ENCODE results near the gene CGAS.
"Not testable (repeated sequence)": the region's sequence is repeated elsewhere in the genome, so short reads cannot be mapped to it uniquely, and the experiment has no call there.

CGAS gene

GRCh38 chr6:73382462-73383113, 69.5 kb downstream of the CGAS start:
- DNase-seq (no peak), ATAC-seq (ENCODE audit: insufficient read depth, low read depth) (no peak)
- H3K9ac ChIP-seq (ENCODE audit: low read depth, low read length) = no peak overlapping the region
- no peak overlapping the region for H2AFZ ChIP-seq (ENCODE audit: low read depth, low read length)
- H3K36me3 ChIP-seq (ENCODE audit: insufficient read depth, low read length) = no peaks in the 10 kb centered on the region
- no peaks in the 10 kb centered on the region for H4K20me1 ChIP-seq (ENCODE audit: insufficient read depth, low read length)
- no peaks in the 10 kb centered on the region for H3K4me1 ChIP-seq (ENCODE audit: insufficient read depth, low read length)
- no peak overlapping the region for H3K27ac ChIP-seq (ENCODE audit: low read length)
- H3K27me3 ChIP-seq (ENCODE audit: insufficient read depth, low read length, poor library complexity) = no peaks in the 10 kb centered on the region
- TF ChIP-seq EZH2 (IDR thresholded peaks at IDR 0.05; ENCODE audit: borderline replicate concordance, low read depth, low read length, severe bottlenecking) (no peak), CTCF (IDR thresholded peaks at IDR 0.05; ENCODE audit: borderline replicate concordance, extremely low read depth, low read length, poor library complexity, severe bottlenecking) (no peak)
- H3K79me2 ChIP-seq (ENCODE audit: insufficient read depth, low read length) = no peaks in the 10 kb centered on the region
- H3K9me3 ChIP-seq (ENCODE audit: insufficient read depth, low read length, severe bottlenecking) = no peaks in the 10 kb centered on the region
- no peak overlapping the region for H3K4me3 ChIP-seq (ENCODE audit: low read depth in 1 of 2, low read length in 2 of 2)
- no peak overlapping the region for H3K4me2 ChIP-seq (ENCODE audit: insufficient read depth, low read length)

- not testable (repeated sequence) for H3K27ac ChIP-seq (ENCODE audit: low read length); H3K4me3 ChIP-seq (ENCODE audit: low read depth in 1 of 2, low read length in 2 of 2); H3K9me3 ChIP-seq (ENCODE audit: insufficient read depth, low read length, severe bottlenecking); DNase-seq; H3K36me3 ChIP-seq (ENCODE audit: insufficient read depth, low read length); H3K27me3 ChIP-seq (ENCODE audit: insufficient read depth, low read length, poor library complexity); H3K79me2 ChIP-seq (ENCODE audit: insufficient read depth, low read length); H3K4me2 ChIP-seq (ENCODE audit: insufficient read depth, low read length); H2AFZ ChIP-seq (ENCODE audit: low read depth, low read length); H3K9ac ChIP-seq (ENCODE audit: low read depth, low read length); H3K4me1 ChIP-seq (ENCODE audit: insufficient read depth, low read length); ATAC-seq (ENCODE audit: insufficient read depth, low read depth); H4K20me1 ChIP-seq (ENCODE audit: insufficient read depth, low read length)
These were observed 70.6 kb downstream of the CGAS start for GRCh38 chr6:73381531-73381930.

DNA sequence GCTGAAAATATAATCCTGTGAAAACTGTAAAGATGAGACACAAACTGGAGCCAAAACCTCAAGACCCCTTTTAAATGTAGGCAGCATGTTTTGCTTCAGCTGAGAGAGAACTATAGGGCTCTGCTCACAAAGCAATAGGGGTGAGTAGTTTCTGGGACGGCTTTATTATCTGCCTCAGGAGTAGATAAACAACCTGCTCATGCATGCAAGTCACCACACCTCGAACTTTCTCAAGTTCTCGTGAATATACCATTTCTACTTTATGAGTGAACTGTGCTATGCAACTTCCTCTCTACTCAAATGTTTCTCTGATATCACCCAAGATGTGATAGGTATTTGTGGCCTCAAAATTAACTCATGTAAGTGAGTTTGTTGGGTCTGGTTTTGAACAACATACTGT, 74.9 kb downstream of the CGAS start:
- no peaks in the 10 kb centered on the region for H4K20me1 ChIP-seq (ENCODE audit: insufficient read depth, low read length)
- DNase-seq (no peak), ATAC-seq (ENCODE audit: insufficient read depth, low read depth) (no peak)
- H3K9ac ChIP-seq (ENCODE audit: low read depth, low read length) = no peak overlapping the region
- no peaks in the 10 kb centered on the region for H3K79me2 ChIP-seq (ENCODE audit: insufficient read depth, low read length)
- TF ChIP-seq EZH2 (IDR thresholded peaks at IDR 0.05; ENCODE audit: borderline replicate concordance, low read depth, low read length, severe bottlenecking) (no peak), CTCF (IDR thresholded peaks at IDR 0.05; ENCODE audit: borderline replicate concordance, extremely low read depth, low read length, poor library complexity, severe bottlenecking) (no peak)
- no peaks in the 10 kb centered on the region for H3K4me1 ChIP-seq (ENCODE audit: insufficient read depth, low read length)
- no peaks in the 10 kb centered on the region for H3K36me3 ChIP-seq (ENCODE audit: insufficient read depth, low read length)
- H3K27ac ChIP-seq (ENCODE audit: low read length) = no peak overlapping the region
- H3K9me3 ChIP-seq (ENCODE audit: insufficient read depth, low read length, severe bottlenecking) = peaks cover 3% of the 10 kb centered on the region
- no peak overlapping the region for H2AFZ ChIP-seq (ENCODE audit: low read depth, low read length)
- no peak overlapping the region for H3K4me3 ChIP-seq (ENCODE audit: low read depth in 1 of 2, low read length in 2 of 2)
- H3K4me2 ChIP-seq (ENCODE audit: insufficient read depth, low read length) = no peak overlapping the region
- no peaks in the 10 kb centered on the region for H3K27me3 ChIP-seq (ENCODE audit: insufficient read depth, low read length, poor library complexity)

GRCh38 chr6:73375216-73375615, 76.9 kb downstream of the CGAS start:
- TF ChIP-seq CTCF (IDR thresholded peaks at IDR 0.05; ENCODE audit: borderline replicate concordance, extremely low read depth, low read length, poor library complexity, severe bottlenecking) (no peak), EZH2 (IDR thresholded peaks at IDR 0.05; ENCODE audit: borderline replicate concordance, low read depth, low read length, severe bottlenecking) (no peak)
- no peak for DNase-seq
- Histone ChIP-seq H3K9me3 (ENCODE audit: insufficient read depth, low read length, severe bottlenecking) (peaks cover 8% of the 10 kb centered on the region), H3K36me3 (ENCODE audit: insufficient read depth, low read length) (no peaks in the 10 kb centered on the region), H3K27ac (ENCODE audit: low read length) (no peak overlapping the region), H4K20me1 (ENCODE audit: insufficient read depth, low read length) (no peaks in the 10 kb centered on the region), H3K79me2 (ENCODE audit: insufficient read depth, low read length) (no peaks in the 10 kb centered on the region), H3K27me3 (ENCODE audit: insufficient read depth, low read length, poor library complexity) (no peaks in the 10 kb centered on the region), H3K4me1 (ENCODE audit: insufficient read depth, low read length) (no peaks in the 10 kb centered on the region), H3K4me2 (ENCODE audit: insufficient read depth, low read length) (no peak overlapping the region), H3K9ac (ENCODE audit: low read depth, low read length) (no peak overlapping the region), H2AFZ (ENCODE audit: low read depth, low read length) (no peak overlapping the region), H3K4me3 (ENCODE audit: low read depth in 1 of 2, low read length in 2 of 2) (no peak overlapping the region)
- no peak for ATAC-seq (ENCODE audit: insufficient read depth, low read depth)

All from DND-41 (cell line).